OCI-LY3 (cell line): ENCODE data around the gene RPN1.

Source experiments
- CTCF ChIP-seq: fragments of 200-600, 300-600 bp; sonication (generic); IDR thresholded peaks from 2 replicates; pipeline ENCODE4 v1.5.1; 2014; ENCODE audit warnings: antibody characterized with exemption, low read length, low read depth
- EZH2phosphoT487 ChIP-seq: fragments of 200-600 bp; shearing (Covaris generic); IDR thresholded peaks from 2 replicates; pipeline ENCODE4 v1.6.1; 2018; ENCODE audit warnings: antibody characterized with exemption, mixed run types, low read depth

- TF ChIP-seq CTCF: no peak
- TF ChIP-seq EZH2phosphoT487: no peak
These were observed 16.5 kb downstream of the RPN1 start for GRCh38 chr3:128634075-128634611.
